ENCODE measurements around the gene ADGRF4.

- TF ChIP-seq POLR2A (IDR thresholded peaks at IDR 0.05; ENCODE audit: low read depth, low read length) (no peak), POLR2AphosphoS5 (IDR thresholded peaks at IDR 0.05; ENCODE audit: low read depth, low read length) (no peak), PAX5 (IDR thresholded peaks at IDR 0.05; ENCODE audit: insufficient read depth, low read length, severe bottlenecking) (no peak)
Measured at GRCh38 chr6:47716207-47716606, 17.8 kb downstream of the ADGRF4 start.
